HepG2 (cell line): ENCODE results near the gene HOXA9.

Experiments
- MAFK ChIP-seq, 2 experiments: IDR thresholded peaks in 1 of 2; conservative IDR thresholded peaks in 1 of 2; 2 replicates each; pipeline ENCODE4 v1.6.1; 2011; ENCODE audit warnings: improper control_type of control experiment in 2 of 2, low read length in 2 of 2
- MTA3 ChIP-seq: sonication (generic); formaldehyde crosslinking; IDR thresholded peaks from 2 replicates; pipeline ENCODE4 v1.4.0; 2020; ENCODE audit warnings: missing genetic modification reagents
- NCOA2 ChIP-seq: sonication (generic); formaldehyde crosslinking; IDR thresholded peaks from 2 replicates; pipeline ENCODE4 v1.8.0; 2022; ENCODE audit warnings: inconsistent platforms
- POLR2AphosphoS5 ChIP-seq: IDR thresholded peaks from 2 replicates; pipeline ENCODE4 v1.6.1; 2012; ENCODE audit warnings: low read depth, low read length
- TF ChIP-seq, protein P1 (sequence below), 2 experiments: fragments of 450-650 bp in 1 of 2; sonication (generic) in 1 of 2; formaldehyde crosslinking; IDR thresholded peaks; 2 replicates each; pipeline versions ENCODE4 v1.5.0 to v1.8.0; 2020 to 2022; ENCODE audit warnings: mild to moderate bottlenecking in 1 of 2, missing genetic modification reagents in 1 of 2
- TF ChIP-seq, protein P2 (sequence below): sonication (generic); formaldehyde crosslinking; IDR thresholded peaks from 2 replicates; pipeline ENCODE4 v1.5.0; 2020; ENCODE audit warnings: mild to moderate bottlenecking, missing genetic modification reagents, borderline replicate concordance

DNA sequence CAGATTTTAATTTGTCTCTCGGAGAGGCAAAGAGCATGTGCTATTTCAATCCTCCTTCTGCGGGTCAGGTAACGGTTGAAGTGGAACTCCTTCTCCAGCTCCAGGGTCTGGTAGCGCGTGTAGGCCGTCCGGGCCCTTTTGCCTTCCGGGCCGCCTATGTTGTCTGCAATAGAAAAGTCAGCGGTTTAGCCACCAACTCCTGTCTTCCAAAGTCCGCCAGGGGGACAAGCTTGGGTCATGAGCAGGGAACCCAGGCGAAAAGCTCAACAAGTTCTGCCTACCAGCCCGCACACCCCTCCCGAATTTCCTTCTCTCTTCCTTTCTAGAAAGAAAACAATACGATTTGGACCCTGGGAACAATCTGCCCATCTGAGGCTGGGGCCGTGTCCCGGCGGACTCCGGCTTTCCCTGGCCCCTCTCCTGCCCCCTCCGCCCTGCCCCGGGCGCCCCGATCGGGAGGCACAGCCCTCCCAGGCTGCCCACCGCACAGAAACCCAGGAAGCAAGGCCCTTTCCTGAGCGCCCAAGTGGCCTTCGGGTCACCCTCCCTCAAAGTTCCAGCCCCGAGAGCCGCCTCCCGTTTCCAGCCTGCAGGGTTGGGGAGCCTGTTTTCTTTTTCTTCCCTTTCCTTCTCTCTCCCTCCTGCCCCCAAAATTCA, 23.3 kb downstream of the HOXA9 start:
- TF ChIP-seq POLR2AphosphoS5 (no peak), NCOA2 (CRISPR knock-in tag) (no peak), MAFK (conservative IDR thresholded peaks at IDR 0.05 in 1 of 2, IDR thresholded peaks at IDR 0.05 in 1 of 2; ENCODE audit: low read length in 2 of 2) (no peak), MTA3 (no peak)
- TF ChIP-seq, protein P1, sequence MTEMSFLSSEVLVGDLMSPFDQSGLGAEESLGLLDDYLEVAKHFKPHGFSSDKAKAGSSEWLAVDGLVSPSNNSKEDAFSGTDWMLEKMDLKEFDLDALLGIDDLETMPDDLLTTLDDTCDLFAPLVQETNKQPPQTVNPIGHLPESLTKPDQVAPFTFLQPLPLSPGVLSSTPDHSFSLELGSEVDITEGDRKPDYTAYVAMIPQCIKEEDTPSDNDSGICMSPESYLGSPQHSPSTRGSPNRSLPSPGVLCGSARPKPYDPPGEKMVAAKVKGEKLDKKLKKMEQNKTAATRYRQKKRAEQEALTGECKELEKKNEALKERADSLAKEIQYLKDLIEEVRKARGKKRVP (CRISPR knock-in tag; IDR thresholded peaks at IDR 0.05), result no peak
- TF ChIP-seq, protein P2, sequence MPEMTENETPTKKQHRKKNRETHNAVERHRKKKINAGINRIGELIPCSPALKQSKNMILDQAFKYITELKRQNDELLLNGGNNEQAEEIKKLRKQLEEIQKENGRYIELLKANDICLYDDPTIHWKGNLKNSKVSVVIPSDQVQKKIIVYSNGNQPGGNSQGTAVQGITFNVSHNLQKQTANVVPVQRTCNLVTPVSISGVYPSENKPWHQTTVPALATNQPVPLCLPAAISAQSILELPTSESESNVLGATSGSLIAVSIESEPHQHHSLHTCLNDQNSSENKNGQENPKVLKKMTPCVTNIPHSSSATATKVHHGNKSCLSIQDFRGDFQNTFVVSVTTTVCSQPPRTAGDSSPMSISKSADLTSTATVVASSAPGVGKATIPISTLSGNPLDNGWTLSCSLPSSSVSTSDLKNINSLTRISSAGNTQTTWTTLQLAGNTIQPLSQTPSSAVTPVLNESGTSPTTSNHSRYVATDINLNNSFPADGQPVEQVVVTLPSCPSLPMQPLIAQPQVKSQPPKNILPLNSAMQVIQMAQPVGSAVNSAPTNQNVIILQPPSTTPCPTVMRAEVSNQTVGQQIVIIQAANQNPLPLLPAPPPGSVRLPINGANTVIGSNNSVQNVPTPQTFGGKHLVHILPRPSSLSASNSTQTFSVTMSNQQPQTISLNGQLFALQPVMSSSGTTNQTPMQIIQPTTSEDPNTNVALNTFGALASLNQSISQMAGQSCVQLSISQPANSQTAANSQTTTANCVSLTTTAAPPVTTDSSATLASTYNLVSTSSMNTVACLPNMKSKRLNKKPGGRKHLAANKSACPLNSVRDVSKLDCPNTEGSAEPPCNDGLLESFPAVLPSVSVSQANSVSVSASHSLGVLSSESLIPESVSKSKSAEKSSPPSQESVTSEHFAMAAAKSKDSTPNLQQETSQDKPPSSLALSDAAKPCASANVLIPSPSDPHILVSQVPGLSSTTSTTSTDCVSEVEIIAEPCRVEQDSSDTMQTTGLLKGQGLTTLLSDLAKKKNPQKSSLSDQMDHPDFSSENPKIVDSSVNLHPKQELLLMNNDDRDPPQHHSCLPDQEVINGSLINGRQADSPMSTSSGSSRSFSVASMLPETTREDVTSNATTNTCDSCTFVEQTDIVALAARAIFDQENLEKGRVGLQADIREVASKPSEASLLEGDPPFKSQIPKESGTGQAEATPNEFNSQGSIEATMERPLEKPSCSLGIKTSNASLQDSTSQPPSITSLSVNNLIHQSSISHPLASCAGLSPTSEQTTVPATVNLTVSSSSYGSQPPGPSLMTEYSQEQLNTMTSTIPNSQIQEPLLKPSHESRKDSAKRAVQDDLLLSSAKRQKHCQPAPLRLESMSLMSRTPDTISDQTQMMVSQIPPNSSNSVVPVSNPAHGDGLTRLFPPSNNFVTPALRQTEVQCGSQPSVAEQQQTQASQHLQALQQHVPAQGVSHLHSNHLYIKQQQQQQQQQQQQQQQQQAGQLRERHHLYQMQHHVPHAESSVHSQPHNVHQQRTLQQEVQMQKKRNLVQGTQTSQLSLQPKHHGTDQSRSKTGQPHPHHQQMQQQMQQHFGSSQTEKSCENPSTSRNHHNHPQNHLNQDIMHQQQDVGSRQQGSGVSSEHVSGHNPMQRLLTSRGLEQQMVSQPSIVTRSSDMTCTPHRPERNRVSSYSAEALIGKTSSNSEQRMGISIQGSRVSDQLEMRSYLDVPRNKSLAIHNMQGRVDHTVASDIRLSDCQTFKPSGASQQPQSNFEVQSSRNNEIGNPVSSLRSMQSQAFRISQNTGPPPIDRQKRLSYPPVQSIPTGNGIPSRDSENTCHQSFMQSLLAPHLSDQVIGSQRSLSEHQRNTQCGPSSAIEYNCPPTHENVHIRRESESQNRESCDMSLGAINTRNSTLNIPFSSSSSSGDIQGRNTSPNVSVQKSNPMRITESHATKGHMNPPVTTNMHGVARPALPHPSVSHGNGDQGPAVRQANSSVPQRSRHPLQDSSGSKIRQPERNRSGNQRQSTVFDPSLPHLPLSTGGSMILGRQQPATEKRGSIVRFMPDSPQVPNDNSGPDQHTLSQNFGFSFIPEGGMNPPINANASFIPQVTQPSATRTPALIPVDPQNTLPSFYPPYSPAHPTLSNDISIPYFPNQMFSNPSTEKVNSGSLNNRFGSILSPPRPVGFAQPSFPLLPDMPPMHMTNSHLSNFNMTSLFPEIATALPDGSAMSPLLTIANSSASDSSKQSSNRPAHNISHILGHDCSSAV (CRISPR knock-in tag), result no peak
